Measurements from ENCODE around the gene AQP10. TPM values are rescaled to one million over a fixed set of nuclear protein-coding genes. Genes with fewer than 3 reads are reported as not detected.
A peak's percentile ranks its signal among the peaks of the same experiment; 100 is the strongest.
"Not testable (repeated sequence)": the region's sequence is repeated elsewhere in the genome, so short reads cannot be mapped to it uniquely, and the experiment has no call there.

Gene AQP10
- total RNA-seq, 1 experiment from 2014 or later = not detected

GRCh38 chr1:154344977-154345837 lies 24.3 kb downstream of the AQP10 start:
- DNase-seq (ENCODE audit: low spot score) = no peak

GRCh38 chr1:154346276-154346917 lies 25.5 kb downstream of the AQP10 start:
- no peak for DNase-seq (ENCODE audit: low spot score)

GRCh38 chr1:154347961-154348360 lies 27.1 kb downstream of the AQP10 start:
- no peak for DNase-seq (ENCODE audit: low spot score)

- DNase-seq (ENCODE audit: low spot score) = no peak
Measured at GRCh38 chr1:154348429-154349076, 27.7 kb downstream of the AQP10 start.

GRCh38 chr1:154349121-154349520 lies 28.2 kb downstream of the AQP10 start:
- DNase-seq (ENCODE audit: low spot score) = no peak

GRCh38 chr1:154350383-154350782 lies 29.5 kb downstream of the AQP10 start:
- no peak for DNase-seq (ENCODE audit: low spot score)

- DNase-seq (ENCODE audit: low spot score) = no peak
Measured at GRCh38 chr1:154351363-154352068, 30.6 kb downstream of the AQP10 start.

GRCh38 chr1:154352245-154352580 lies 31.3 kb downstream of the AQP10 start:
- DNase-seq (ENCODE audit: low spot score) = no peak

- DNase-seq (ENCODE audit: low spot score) = no peak
Measured at GRCh38 chr1:154352581-154353459, 31.9 kb downstream of the AQP10 start.

GRCh38 chr1:154353460-154353904 lies 32.6 kb downstream of the AQP10 start:
- DNase-seq (ENCODE audit: low spot score) = peak; percentile 50

- no peak for DNase-seq (ENCODE audit: low spot score)
Measured at GRCh38 chr1:154353966-154354365, 33.1 kb downstream of the AQP10 start.

- DNase-seq (ENCODE audit: low spot score) = no peak
Measured at GRCh38 chr1:154358519-154358918, 37.6 kb downstream of the AQP10 start.

- DNase-seq (ENCODE audit: low spot score) = no peak
Measured at GRCh38 chr1:154360288-154360687, 39.4 kb downstream of the AQP10 start.

GRCh38 chr1:154360881-154361280 lies 40.0 kb downstream of the AQP10 start:
- DNase-seq (ENCODE audit: low spot score) = not testable (repeated sequence)

GRCh38 chr1:154361357-154361756 lies 40.5 kb downstream of the AQP10 start:
- no peak for DNase-seq (ENCODE audit: low spot score)

GRCh38 chr1:154371436-154371835 lies 50.5 kb downstream of the AQP10 start:
- DNase-seq (ENCODE audit: low spot score) = no peak

- not testable (repeated sequence) for DNase-seq (ENCODE audit: low spot score)
Measured at GRCh38 chr1:154373777-154374357, 53.0 kb downstream of the AQP10 start.

Measured in A172 (cell line).